Measurements from ENCODE around the gene RHOT2. TPM values are rescaled to one million over a fixed set of nuclear protein-coding genes. Genes with fewer than 3 reads are reported as not detected.

RHOT2 gene
- 10 to 100 TPM; 50.2 to 64.0 (median 55.0) TPM for total RNA-seq

DNA sequence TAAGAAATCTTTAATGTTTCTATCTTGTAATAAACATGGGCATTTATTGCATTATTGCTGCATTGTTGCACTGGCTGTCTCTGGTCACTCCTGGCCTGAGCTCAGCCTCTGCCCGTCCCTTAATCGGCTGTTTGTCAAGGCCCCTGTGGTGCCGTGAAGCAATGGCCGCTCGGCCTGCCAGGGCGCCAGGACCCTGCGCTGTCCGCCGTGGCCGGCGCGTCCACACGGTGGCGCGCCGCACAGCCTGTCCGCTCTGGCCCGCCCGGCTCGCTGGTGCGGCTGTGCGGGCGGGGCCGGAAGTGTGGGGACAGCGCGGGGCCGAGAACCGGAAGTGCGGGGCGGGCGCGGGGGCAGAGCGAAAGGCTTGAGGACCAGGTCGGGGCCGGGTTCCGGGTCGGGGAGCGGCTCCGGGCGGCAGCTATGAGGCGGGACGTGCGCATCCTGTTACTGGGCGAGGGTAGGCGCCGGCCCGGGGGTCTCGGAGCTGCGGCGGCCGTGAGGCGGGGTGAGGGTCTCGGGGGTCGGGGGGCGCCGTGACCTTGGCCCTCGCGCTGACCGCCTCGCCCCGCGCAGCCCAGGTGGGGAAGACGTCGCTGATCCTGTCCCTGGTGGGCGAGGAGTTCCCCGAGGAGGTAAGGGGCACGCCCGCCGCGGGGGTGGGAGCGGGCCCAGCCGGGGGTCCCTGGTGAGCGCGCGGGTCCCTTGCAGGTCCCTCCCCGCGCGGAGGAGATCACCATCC, at the start of gene RHOT2:
Gene RHOT2, plus strand, starts transcription at position 353 of the 739 bp plus-strand sequence. Its CDS starts 68 bp downstream, at position 421.
- peak; percentile 98 for ATAC-seq

DNA sequence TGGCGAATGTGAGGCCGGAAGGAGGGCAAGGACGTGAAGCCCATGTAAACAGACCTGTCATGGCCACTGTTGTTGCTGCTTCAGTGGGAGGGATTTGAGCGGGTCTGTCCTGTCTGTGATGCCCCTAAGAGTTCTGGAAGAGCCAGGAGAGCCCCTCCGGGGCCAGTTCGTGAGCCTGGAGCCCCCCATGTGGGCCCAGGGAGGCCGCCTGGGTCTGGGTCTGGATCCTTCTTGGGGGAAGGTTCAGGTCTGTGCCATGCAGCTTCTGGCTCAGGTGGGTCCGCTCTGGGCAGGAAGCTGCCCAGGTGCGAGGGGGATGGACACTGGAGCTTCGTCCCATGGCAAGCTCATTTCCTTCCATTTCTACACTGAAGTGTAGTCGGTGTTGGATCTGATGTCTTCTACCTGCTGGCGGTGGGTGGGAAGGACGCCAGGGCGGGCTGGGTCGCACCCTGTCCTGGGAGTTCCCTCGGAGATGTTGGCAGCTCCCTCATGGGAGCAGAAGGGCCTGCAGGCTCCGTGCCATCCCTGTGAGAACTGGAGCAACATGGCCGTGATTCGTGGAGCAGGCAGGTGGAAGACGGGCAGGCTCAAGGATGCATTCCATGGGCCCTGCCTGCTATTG, 48.3 kb upstream of the RHOT2 start:
- TF ChIP-seq POLR2AphosphoS5 (IDR thresholded peaks at IDR 0.05) (no peak), POLR2A (IDR thresholded peaks at IDR 0.05) (no peak), EP300 (IDR thresholded peaks at IDR 0.05) (no peak), CTCF (IDR thresholded peaks at IDR 0.05) (no peak)
- H3K9me3 ChIP-seq: no peaks in the 10 kb centered on the region

More for the DNA sequence above, at the start of gene RHOT2:
- peaks cover 0 to 31% (median 11%) of the 10 kb centered on the region in 3 donors for H3K4me1 ChIP-seq
- H3K36me3 ChIP-seq: peaks cover 0 to 41% of the 10 kb centered on the region in 2 donors
- H3K27me3 ChIP-seq: no peaks in the 10 kb centered on the region
- H3K9me3 ChIP-seq: no peaks in the 10 kb centered on the region
- 0% methylated on average over 2 of the region's 78 CpGs; no CpG with 5 or more reads in 1 of the 2 donors for WGBS, 2 donors (ENCODE audit: low coverage in 1 of 2)
- peak within 1 kb of the TSS; percentile 76 to 97 for H3K4me3 ChIP-seq
- TF ChIP-seq CTCF (IDR thresholded peaks at IDR 0.05) (peak in 3 of 4 experiments; percentile 95 to 99 (median 96)), POLR2AphosphoS5 (IDR thresholded peaks at IDR 0.05) (peak; percentile 79), EP300 (IDR thresholded peaks at IDR 0.05) (no peak), POLR2A (IDR thresholded peaks at IDR 0.05) (peak; percentile 49 to 79)
- peak within 1 kb of the TSS; percentile 83 to 93 (median 91) for H3K27ac ChIP-seq

DNA sequence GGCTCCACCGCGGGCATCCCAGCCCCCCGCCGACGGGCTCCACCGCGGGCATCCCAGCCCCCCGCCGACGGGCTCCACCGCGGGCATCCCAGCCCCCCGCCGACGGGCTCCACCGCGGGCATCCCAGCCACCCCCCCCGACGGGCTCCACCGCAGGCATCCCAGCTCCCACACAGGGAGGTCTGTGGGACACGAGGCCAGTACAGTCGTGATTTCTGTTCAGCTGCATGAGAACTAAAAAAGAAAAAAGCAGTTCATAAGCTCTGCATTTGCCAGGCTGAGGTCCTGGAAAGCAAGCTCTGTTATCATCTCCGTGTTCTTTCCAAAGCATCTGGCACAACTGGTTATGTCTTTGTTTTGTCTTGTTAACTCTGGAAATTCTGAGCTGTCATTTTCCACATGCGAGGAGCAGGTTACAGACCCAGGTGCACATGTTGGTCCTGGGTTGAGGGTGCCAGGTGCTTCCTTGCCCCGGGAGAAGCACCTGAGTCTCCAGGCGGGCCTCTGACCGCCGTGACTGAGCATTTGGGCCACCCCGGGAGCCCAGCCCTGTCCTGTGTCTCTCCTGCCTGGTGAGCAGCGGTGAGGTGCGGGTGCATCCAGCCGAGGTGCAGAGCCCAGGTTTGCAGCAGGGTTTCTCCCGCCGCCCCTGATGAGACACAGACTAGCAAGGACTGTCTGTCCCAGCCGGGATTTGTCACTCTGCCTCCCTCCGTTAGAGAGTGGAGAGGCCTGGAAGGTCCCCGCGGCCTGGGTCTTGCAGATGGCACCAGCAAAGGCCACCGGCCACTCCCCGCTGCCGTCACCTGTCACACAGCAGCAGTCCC, 47.0 kb upstream of the RHOT2 start:
- H3K27me3 ChIP-seq: no peaks in the 10 kb centered on the region
- peaks cover 0 to 13% (median 0%) of the 10 kb centered on the region in 3 donors for H3K4me1 ChIP-seq
- no peak overlapping the region for H3K27ac ChIP-seq
- TF ChIP-seq POLR2A (IDR thresholded peaks at IDR 0.05) (no peak), CTCF (IDR thresholded peaks at IDR 0.05) (no peak), POLR2AphosphoS5 (IDR thresholded peaks at IDR 0.05) (no peak), EP300 (IDR thresholded peaks at IDR 0.05) (no peak)
- H3K9me3 ChIP-seq: no peaks in the 10 kb centered on the region
- peaks cover 0 to 37% of the 10 kb centered on the region in 2 donors for H3K36me3 ChIP-seq
- no peak for ATAC-seq
- 85 to 88% methylated on average over 2 to 8 of the region's 41 CpGs for WGBS, 2 donors (ENCODE audit: low coverage in 1 of 2)
- no peak overlapping the region for H3K4me3 ChIP-seq

More for the DNA sequence above, 48.3 kb upstream of the RHOT2 start:
- Histone ChIP-seq H3K27me3 (no peaks in the 10 kb centered on the region), H3K4me3 (no peak overlapping the region), H3K36me3 (peaks cover 0 to 31% of the 10 kb centered on the region in 2 donors), H3K4me1 (peaks cover 0 to 13% (median 0%) of the 10 kb centered on the region in 3 donors), H3K27ac (no peak overlapping the region)
- no CpG with 5 or more reads among the region's 20 CpGs for WGBS, 2 donors (ENCODE audit: low coverage in 1 of 2)
- no peak for ATAC-seq

DNA sequence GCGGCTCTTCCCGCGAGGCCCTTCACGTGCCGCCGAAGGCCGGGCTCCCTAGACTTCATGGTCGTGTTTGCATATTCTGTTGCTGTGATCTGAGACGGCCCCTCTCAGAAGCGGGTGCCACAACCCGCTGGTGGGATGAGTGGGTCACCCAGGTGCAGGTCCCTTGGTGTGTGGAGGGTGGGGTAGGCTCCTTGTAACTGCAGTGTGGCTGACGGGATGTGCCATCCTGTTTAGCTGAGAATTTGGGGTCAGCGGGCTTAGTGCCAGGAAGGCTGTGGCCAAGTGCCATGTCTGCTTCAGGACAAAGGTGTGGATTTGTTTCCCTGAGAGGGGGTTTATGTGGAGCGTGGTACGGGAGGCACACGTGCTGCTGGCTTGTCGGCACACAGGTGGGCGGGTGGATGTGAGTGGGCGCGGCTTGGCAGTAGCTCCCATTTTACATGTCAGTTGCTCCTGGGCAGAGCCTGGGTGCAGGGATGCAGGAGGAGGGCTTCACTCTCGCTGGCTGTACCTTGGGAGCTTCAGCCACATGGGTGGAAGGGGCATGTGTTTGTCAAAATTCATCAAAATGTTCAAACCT, 46.3 kb upstream of the RHOT2 start:
- WGBS, 2 donors (ENCODE audit: low coverage in 1 of 2): 71 to 80% methylated on average over 1 to 5 of the region's 21 CpGs
- peak overlapping the region in 3 of 4 donors; percentile 45 to 55 (median 50) for H3K27ac ChIP-seq
- no peak overlapping the region for H3K4me3 ChIP-seq
- H3K4me1 ChIP-seq: peaks cover 0 to 13% (median 0%) of the 10 kb centered on the region in 3 donors
- peaks cover 0 to 44% of the 10 kb centered on the region in 2 donors for H3K36me3 ChIP-seq
- H3K9me3 ChIP-seq: no peaks in the 10 kb centered on the region
- TF ChIP-seq EP300 (IDR thresholded peaks at IDR 0.05): no peak
- no peak for TF ChIP-seq POLR2AphosphoS5 (IDR thresholded peaks at IDR 0.05)
- no peak for TF ChIP-seq POLR2A (IDR thresholded peaks at IDR 0.05)
- no peak for TF ChIP-seq CTCF (IDR thresholded peaks at IDR 0.05)
- H3K27me3 ChIP-seq: no peaks in the 10 kb centered on the region
- ATAC-seq: no peak
